Measurements from ENCODE around the gene PCOLCE2. TPM values are rescaled to one million over a fixed set of nuclear protein-coding genes. Genes with fewer than 3 reads are reported as not detected.

Gene PCOLCE2
- 18.2 and 32.5 TPM in 2 replicates for total RNA-seq (ENCODE audit: low replicate concordance)

- Histone ChIP-seq H3K36me3 (no peaks in the 10 kb centered on the region), H3K27ac (no peak within 1 kb of the TSS), H3K27me3 (peaks cover 14% of the 10 kb centered on the region), H3K9me3 (ENCODE audit: low read depth) (no peaks in the 10 kb centered on the region), H3K9ac (no peak within 1 kb of the TSS), H3F3A (ENCODE audit: low read depth) (peaks cover 9% of the 10 kb centered on the region), H3K4me3 (peak within 1 kb of the TSS; percentile 62), H4K20me1 (ENCODE audit: low read depth) (no peaks in the 10 kb centered on the region), H2AFZ (replicated peaks) (peak within 1 kb of the TSS; percentile 99), H3K4me1 (peaks cover 5% of the 10 kb centered on the region), H3K4me2 (peak within 1 kb of the TSS; percentile 90), H3K79me2 (ENCODE audit: low read depth) (no peaks in the 10 kb centered on the region)
- Mint-ChIP-seq H3K27ac (peak within 1 kb of the TSS; percentile 13), H3K4me3 (peak within 1 kb of the TSS; percentile 88), H3K27me3 (ENCODE audit: insufficient read depth, low read depth) (peaks cover 20% of the 10 kb centered on the region), H3K4me1 (peaks cover 7% of the 10 kb centered on the region), H3K36me3 (no peaks in the 10 kb centered on the region), H3K9me3 (no peaks in the 10 kb centered on the region)
- DNase-seq (ENCODE audit: low spot score), result peak; percentile 77
- TF ChIP-seq CTCF (IDR thresholded peaks at IDR 0.05) (no peak), EZH2 (IDR thresholded peaks at IDR 0.05) (peak; percentile 47), EZH2phosphoT487 (IDR thresholded peaks at IDR 0.05) (no peak)
These were observed at the start of gene PCOLCE2 for GRCh38 chr3:142888481-142889211. Gene PCOLCE2, minus strand, starts transcription at chr3:142889083. Its CDS starts 187 bp downstream, at chr3:142888896.

DNA sequence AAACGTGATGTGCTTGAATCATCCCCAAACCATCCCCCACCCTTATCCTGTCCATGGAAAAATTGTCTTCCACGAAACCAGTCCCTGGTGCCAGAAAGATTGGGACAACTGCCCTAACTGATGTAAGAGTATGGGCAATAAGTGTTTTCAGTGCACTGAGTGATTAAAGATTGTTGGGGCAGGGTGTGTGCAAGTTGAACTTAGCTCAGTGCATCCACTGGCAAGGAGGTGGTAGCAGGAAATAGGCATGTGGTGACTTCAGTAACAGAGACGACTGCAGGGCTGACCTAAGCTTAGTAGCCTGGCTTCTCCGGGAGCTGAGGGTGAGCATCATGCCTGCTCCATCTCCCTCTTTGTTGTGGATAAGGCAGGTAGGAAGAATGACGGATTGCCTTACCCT lies 47.1 kb upstream of the PCOLCE2 start:
- TF ChIP-seq CTCF (IDR thresholded peaks at IDR 0.05) (no peak), EZH2 (IDR thresholded peaks at IDR 0.05) (no peak), EZH2phosphoT487 (IDR thresholded peaks at IDR 0.05) (no peak)
- Mint-ChIP-seq H3K9me3 (no peaks in the 10 kb centered on the region), H3K4me3 (no peak overlapping the region), H3K4me1 (no peaks in the 10 kb centered on the region), H3K27me3 (ENCODE audit: insufficient read depth, low read depth) (peaks cover 2% of the 10 kb centered on the region), H3K27ac (no peak overlapping the region), H3K36me3 (no peaks in the 10 kb centered on the region)
- no peak overlapping the region for H3K4me2 ChIP-seq
- H2AFZ ChIP-seq (replicated peaks), result no peak overlapping the region
- DNase-seq (ENCODE audit: low spot score), result no peak
- H3K27me3 ChIP-seq, result no peaks in the 10 kb centered on the region
- no peak overlapping the region for H3K9ac ChIP-seq
- H3K9me3 ChIP-seq (ENCODE audit: low read depth), result no peaks in the 10 kb centered on the region
- H4K20me1 ChIP-seq (ENCODE audit: low read depth), result no peaks in the 10 kb centered on the region
- H3K4me3 ChIP-seq, result no peak overlapping the region
- peaks cover 6% of the 10 kb centered on the region for H3K4me1 ChIP-seq
- H3K36me3 ChIP-seq, result no peaks in the 10 kb centered on the region
- H3F3A ChIP-seq (ENCODE audit: low read depth), result peaks cover 4% of the 10 kb centered on the region
- no peak overlapping the region for H3K27ac ChIP-seq
- no peaks in the 10 kb centered on the region for H3K79me2 ChIP-seq (ENCODE audit: low read depth)

GRCh38 chr3:142934887-142935269 lies 46.0 kb upstream of the PCOLCE2 start:
- H3K79me2 ChIP-seq (ENCODE audit: low read depth), result no peaks in the 10 kb centered on the region
- Mint-ChIP-seq H3K27ac (no peak overlapping the region), H3K36me3 (no peaks in the 10 kb centered on the region), H3K4me1 (no peaks in the 10 kb centered on the region), H3K9me3 (no peaks in the 10 kb centered on the region), H3K27me3 (ENCODE audit: insufficient read depth, low read depth) (peaks cover 2% of the 10 kb centered on the region), H3K4me3 (no peak overlapping the region)
- H3K9me3 ChIP-seq (ENCODE audit: low read depth), result no peaks in the 10 kb centered on the region
- H3K27me3 ChIP-seq, result no peaks in the 10 kb centered on the region
- H3K9ac ChIP-seq, result no peak overlapping the region
- no peak overlapping the region for H3K4me2 ChIP-seq
- no peak overlapping the region for H3K4me3 ChIP-seq
- no peak overlapping the region for H2AFZ ChIP-seq (replicated peaks)
- H4K20me1 ChIP-seq (ENCODE audit: low read depth), result no peaks in the 10 kb centered on the region
- no peak for TF ChIP-seq EZH2phosphoT487 (IDR thresholded peaks at IDR 0.05)
- TF ChIP-seq CTCF (IDR thresholded peaks at IDR 0.05), result no peak
- no peak for TF ChIP-seq EZH2 (IDR thresholded peaks at IDR 0.05)
- peaks cover 1% of the 10 kb centered on the region for H3K4me1 ChIP-seq
- no peak overlapping the region for H3K27ac ChIP-seq
- H3K36me3 ChIP-seq, result no peaks in the 10 kb centered on the region
- H3F3A ChIP-seq (ENCODE audit: low read depth), result peaks cover 2% of the 10 kb centered on the region
- no peak for DNase-seq (ENCODE audit: low spot score)
